AG09309 (cell line): ENCODE results near the gene ERAL1.
"Not testable (repeated sequence)": the region's sequence is repeated elsewhere in the genome, so short reads cannot be mapped to it uniquely, and the experiment has no call there.

Source experiments
- DNase-seq: peaks from one replicate; pipeline ENCODE4 v3.0.0-alpha.2; 2010; ENCODE audit warnings: low read depth
- H3K4me3 ChIP-seq: 2 replicates; pipeline ENCODE4 v1.5.1; 2011; ENCODE audit warnings: mild to moderate bottlenecking, low read depth, low read length, moderate library complexity; ENCODE audit not compliant: control insufficient read depth
- CTCF ChIP-seq: IDR thresholded peaks from 2 replicates; pipeline ENCODE4 v1.5.1; 2011; ENCODE audit warnings: mild to moderate bottlenecking, low read depth, low read length, inconsistent platforms; ENCODE audit not compliant: insufficient read depth, control insufficient read depth; ENCODE audit errors: missing control alignments

Gene ERAL1

GRCh38 chr17:28867276-28867675 is 12.5 kb downstream of the ERAL1 start:
- no peak for TF ChIP-seq CTCF
- no peak for DNase-seq
- H3K4me3 ChIP-seq = no peak overlapping the region

GRCh38 chr17:28871056-28871579 is 16.3 kb downstream of the ERAL1 start:
- H3K4me3 ChIP-seq = no peak overlapping the region
- TF ChIP-seq CTCF = no peak
- no peak for DNase-seq

- no peak for TF ChIP-seq CTCF
- H3K4me3 ChIP-seq = no peak overlapping the region
- no peak for DNase-seq
Observed at GRCh38 chr17:28873839-28874238, 19.0 kb downstream of the ERAL1 start.

- no peak overlapping the region for H3K4me3 ChIP-seq
- TF ChIP-seq CTCF = no peak
- no peak for DNase-seq
Observed at GRCh38 chr17:28874750-28875149, 19.9 kb downstream of the ERAL1 start.

- TF ChIP-seq CTCF = no peak
- DNase-seq = no peak
- no peak overlapping the region for H3K4me3 ChIP-seq
Observed at GRCh38 chr17:28875848-28876550, 21.2 kb downstream of the ERAL1 start.

GRCh38 chr17:28877150-28877711 is 22.4 kb downstream of the ERAL1 start:
- not testable (repeated sequence) for H3K4me3 ChIP-seq, DNase-seq

GRCh38 chr17:28878158-28878910 is 23.5 kb downstream of the ERAL1 start:
- H3K4me3 ChIP-seq = no peak overlapping the region
- TF ChIP-seq CTCF = no peak
- DNase-seq = no peak
